GM19238 (cell line): ENCODE data around the gene COL4A1.

Experiments used
- DNase-seq: peaks from one replicate; pipeline ENCODE4 v3.0.0; 2011; ENCODE audit warnings: low spot score; ENCODE audit not compliant: insufficient read length

Gene COL4A1

GRCh38 chr13:110239280-110240125, 67.5 kb downstream of the COL4A1 start:
- no peak for DNase-seq

GRCh38 chr13:110238818-110239195, 68.2 kb downstream of the COL4A1 start:
- DNase-seq: no peak

- no peak for DNase-seq
Measured at GRCh38 chr13:110237875-110238817, 68.8 kb downstream of the COL4A1 start.

- no peak for DNase-seq
Measured at GRCh38 chr13:110236831-110237261, 70.1 kb downstream of the COL4A1 start.

GRCh38 chr13:110236431-110236830, 70.5 kb downstream of the COL4A1 start:
- no peak for DNase-seq

GRCh38 chr13:110234532-110234931, 72.4 kb downstream of the COL4A1 start:
- DNase-seq: no peak

GRCh38 chr13:110233951-110234280, 73.0 kb downstream of the COL4A1 start:
- DNase-seq: no peak

- DNase-seq: no peak
Measured at GRCh38 chr13:110233181-110233950, 73.6 kb downstream of the COL4A1 start.

GRCh38 chr13:110232756-110233155, 74.2 kb downstream of the COL4A1 start:
- no peak for DNase-seq

GRCh38 chr13:110232142-110232541, 74.8 kb downstream of the COL4A1 start:
- DNase-seq: no peak

GRCh38 chr13:110231348-110232047, 75.5 kb downstream of the COL4A1 start:
- no peak for DNase-seq

- no peak for DNase-seq
Measured at GRCh38 chr13:110230661-110231347, 76.2 kb downstream of the COL4A1 start.

- no peak for DNase-seq
Measured at GRCh38 chr13:110229905-110230563, 76.9 kb downstream of the COL4A1 start.

- no peak for DNase-seq
Measured at GRCh38 chr13:110228936-110229904, 77.7 kb downstream of the COL4A1 start.

- no peak for DNase-seq
Measured at GRCh38 chr13:110227864-110228643, 78.9 kb downstream of the COL4A1 start.

GRCh38 chr13:110227416-110227815, 79.5 kb downstream of the COL4A1 start:
- no peak for DNase-seq

- DNase-seq: no peak
Measured at GRCh38 chr13:110225609-110226574, 81.1 kb downstream of the COL4A1 start.
